ENCODE results near the gene DAP3.

- TF ChIP-seq MTA1 (IDR thresholded peaks at IDR 0.05; ENCODE audit: borderline replicate concordance) (no peak), SMARCC2 (IDR thresholded peaks at IDR 0.05; ENCODE audit: low read depth) (no peak), SAFB2 (IDR thresholded peaks at IDR 0.05; ENCODE audit: borderline replicate concordance, low read depth, low read length, severe bottlenecking) (no peak), ZBTB11 (CRISPR knock-in tag; IDR thresholded peaks at IDR 0.05) (no peak), E2F5 (CRISPR knock-in tag; IDR thresholded peaks at IDR 0.05) (no peak), CBX2 (IDR thresholded peaks at IDR 0.05; ENCODE audit: insufficient read depth, low read length, poor library complexity, severe bottlenecking) (no peak), CEBPB (tag; IDR thresholded peaks at IDR 0.05) (no peak), NCOA1 (IDR thresholded peaks at IDR 0.05; ENCODE audit: low read depth) (no peak), CBX8 (IDR thresholded peaks at IDR 0.05; ENCODE audit: borderline replicate concordance, extremely low read depth, low read depth, low read length, poor library complexity, severe bottlenecking) (no peak), BHLHE40 (IDR thresholded peaks at IDR 0.05; ENCODE audit: low read length) (no peak), ETV6 (IDR thresholded peaks at IDR 0.05; ENCODE audit: borderline replicate concordance in 1 of 2, low read depth in 2 of 2, low read length in 1 of 2) (no peak), ETV6 (CRISPR knock-in tag; IDR thresholded peaks at IDR 0.05; ENCODE audit: borderline replicate concordance) (no peak), TAF1 (IDR thresholded peaks at IDR 0.05; ENCODE audit: control insufficient read depth, extremely low read depth, insufficient read depth, low read length, severe bottlenecking) (no peak)
Observed at GRCh38 chr1:155698382-155699038, 9.6 kb downstream of the DAP3 start.
